GM12878 (cell line): ENCODE data around the gene COL24A1.

Experiments used
- BHLHE40 ChIP-seq, 2 experiments: fragments of 450-650 bp in 1 of 2; IDR thresholded peaks; 2 replicates each; pipeline ENCODE4 v1.6.1; 2011 to 2017; ENCODE audit warnings: low read depth in 2 of 2, borderline replicate concordance in 1 of 2, improper control_type of control experiment in 1 of 2, low read length in 1 of 2, mild to moderate bottlenecking in 1 of 2
- CTCF ChIP-seq, 3 experiments: IDR thresholded peaks in 2 of 3; conservative IDR thresholded peaks in 1 of 3; 2 replicates each; pipeline ENCODE4 v1.5.1; 2011; ENCODE audit warnings: low read depth in 3 of 3, low read length in 3 of 3, mild to moderate bottlenecking in 3 of 3, control low read depth in 2 of 3, moderate library complexity in 2 of 3, inconsistent platforms in 1 of 3, mixed read lengths in 1 of 3; ENCODE audit not compliant: control insufficient read depth in 2 of 3, insufficient read depth in 1 of 3; ENCODE audit errors: extremely low read depth in 1 of 3
- E4F1 ChIP-seq: fragments of 450-650 bp; IDR thresholded peaks from 2 replicates; pipeline ENCODE4 v1.6.1; 2018; ENCODE audit warnings: borderline replicate concordance, mild to moderate bottlenecking; ENCODE audit not compliant: partially characterized antibody
- ESRRA ChIP-seq: IDR thresholded peaks from 2 replicates; pipeline ENCODE4 v1.6.1; 2012; ENCODE audit warnings: mild to moderate bottlenecking, low read length, improper control_type of control experiment
- EZH2 ChIP-seq: IDR thresholded peaks from 2 replicates; pipeline ENCODE4 v1.6.1; 2012; ENCODE audit warnings: low read depth, mild to moderate bottlenecking, control low read depth, inconsistent platforms, low read length, borderline replicate concordance; ENCODE audit not compliant: control insufficient read depth
- MAX ChIP-seq: IDR thresholded peaks from 2 replicates; pipeline ENCODE4 v1.6.1; 2012; ENCODE audit warnings: low read depth, low read length, improper control_type of control experiment
- MLLT1 ChIP-seq: fragments of 450-650 bp; IDR thresholded peaks from 2 replicates; pipeline ENCODE4 v1.6.1; 2016; ENCODE audit warnings: mild to moderate bottlenecking
- POLR2A ChIP-seq: IDR thresholded peaks from 2 replicates; pipeline ENCODE4 v1.6.1; 2011; ENCODE audit warnings: low read depth, mild to moderate bottlenecking, low read length
- POLR2AphosphoS5 ChIP-seq: IDR thresholded peaks from 2 replicates; pipeline ENCODE4 v1.6.1; 2011; ENCODE audit warnings: mild to moderate bottlenecking, low read length, inconsistent platforms
- REST ChIP-seq: IDR thresholded peaks from 2 replicates; pipeline ENCODE4 v1.6.1; 2012; ENCODE audit warnings: mild to moderate bottlenecking, low read depth, low read length
- SP1 ChIP-seq: IDR thresholded peaks from one replicate; pipeline ENCODE4 v1.6.1; 2011; ENCODE audit warnings: low read depth, low read length
- USF2 ChIP-seq: IDR thresholded peaks from 2 replicates; pipeline ENCODE4 v1.6.1; 2011; ENCODE audit warnings: low read depth, low read length, improper control_type of control experiment, borderline replicate concordance
- ZSCAN29 ChIP-seq: fragments of 450-650 bp; IDR thresholded peaks from 2 replicates; pipeline ENCODE4 v1.6.1; 2017; ENCODE audit warnings: mild to moderate bottlenecking, moderate library complexity
- ZZZ3 ChIP-seq: IDR thresholded peaks from 2 replicates; pipeline ENCODE4 v1.6.1; 2011; ENCODE audit warnings: low read depth; ENCODE audit not compliant: control insufficient read depth, insufficient read length

- TF ChIP-seq MAX, result no peak
- no peak for TF ChIP-seq E4F1
- TF ChIP-seq ESRRA, result no peak
- TF ChIP-seq ZSCAN29, result no peak
- no peak for TF ChIP-seq REST
- TF ChIP-seq CTCF (IDR thresholded peaks at IDR 0.05 in 2 of 3, conservative IDR thresholded peaks at IDR 0.05 in 1 of 3; ENCODE audit: control insufficient read depth in 2 of 3, extremely low read depth in 1 of 3, insufficient read depth in 1 of 3, low read depth in 3 of 3, low read length in 3 of 3), result no peak
- TF ChIP-seq SP1, result no peak
- TF ChIP-seq POLR2A, result no peak
- TF ChIP-seq POLR2AphosphoS5, result no peak
- TF ChIP-seq USF2, result no peak
- TF ChIP-seq MLLT1, result no peak
- TF ChIP-seq BHLHE40 (IDR thresholded peaks at IDR 0.05; ENCODE audit: borderline replicate concordance in 1 of 2, low read depth in 2 of 2, low read length in 1 of 2), result no peak
- no peak for TF ChIP-seq EZH2
- TF ChIP-seq ZZZ3, result no peak
Observed at GRCh38 chr1:86105533-86105866, 51.1 kb downstream of the COL24A1 start.
